HS-5 (cell line): ENCODE results near the gene RBM3.

Experiments used
- DNase-seq: peaks from one replicate; pipeline ENCODE4 v3.0.0-alpha.2; 2012; ENCODE audit warnings: low read depth

RBM3 gene

DNA sequence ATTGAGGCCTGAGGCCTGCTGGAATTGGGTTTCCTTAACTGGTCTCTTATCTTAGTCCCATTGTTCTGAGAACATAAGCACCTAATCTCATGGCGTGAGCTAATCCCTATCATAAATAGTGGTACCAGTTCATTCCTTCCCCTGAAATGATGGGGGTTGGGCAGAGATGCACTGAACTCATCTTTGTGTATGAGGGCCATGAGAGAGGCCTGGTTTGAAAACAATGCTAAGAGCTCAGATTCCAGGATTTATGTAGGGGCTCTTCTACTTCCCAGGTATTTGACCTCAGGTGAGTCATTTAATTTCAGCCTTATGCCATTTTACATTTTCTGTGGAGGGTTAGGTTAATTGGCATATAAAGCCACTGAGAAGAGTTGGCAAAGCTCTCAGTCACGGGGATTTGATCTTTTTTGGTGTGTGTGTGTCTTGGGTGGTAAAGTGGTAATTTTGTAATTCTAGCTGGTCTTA is 4.4 kb downstream of the RBM3 start:
- no peak for DNase-seq

- DNase-seq: no peak
Measured at GRCh38 chrX:48579259-48579658, 5.0 kb downstream of the RBM3 start.

GRCh38 chrX:48580662-48581061 is 6.4 kb downstream of the RBM3 start:
- no peak for DNase-seq

DNA sequence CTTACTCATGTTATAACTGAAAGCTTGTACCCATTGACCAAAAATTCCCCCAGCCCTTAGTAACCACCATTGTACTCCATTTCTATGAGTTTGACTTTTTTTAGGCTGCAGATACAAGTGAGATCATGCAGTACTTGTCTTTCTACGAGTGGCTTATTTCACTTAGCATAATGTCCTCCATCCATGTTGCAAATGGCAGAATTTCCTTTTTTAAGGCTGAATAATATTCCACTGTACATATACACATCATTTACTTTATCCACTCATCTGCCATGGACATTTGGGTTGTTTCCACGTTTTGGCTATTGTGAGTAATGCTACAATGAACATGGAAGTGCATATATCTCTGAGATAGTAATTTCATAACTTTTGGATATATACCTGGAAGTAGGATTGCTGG is 10.4 kb downstream of the RBM3 start:
- no peak for DNase-seq

- DNase-seq: no peak
Measured at GRCh38 chrX:48589482-48590162, 15.3 kb downstream of the RBM3 start.

DNA sequence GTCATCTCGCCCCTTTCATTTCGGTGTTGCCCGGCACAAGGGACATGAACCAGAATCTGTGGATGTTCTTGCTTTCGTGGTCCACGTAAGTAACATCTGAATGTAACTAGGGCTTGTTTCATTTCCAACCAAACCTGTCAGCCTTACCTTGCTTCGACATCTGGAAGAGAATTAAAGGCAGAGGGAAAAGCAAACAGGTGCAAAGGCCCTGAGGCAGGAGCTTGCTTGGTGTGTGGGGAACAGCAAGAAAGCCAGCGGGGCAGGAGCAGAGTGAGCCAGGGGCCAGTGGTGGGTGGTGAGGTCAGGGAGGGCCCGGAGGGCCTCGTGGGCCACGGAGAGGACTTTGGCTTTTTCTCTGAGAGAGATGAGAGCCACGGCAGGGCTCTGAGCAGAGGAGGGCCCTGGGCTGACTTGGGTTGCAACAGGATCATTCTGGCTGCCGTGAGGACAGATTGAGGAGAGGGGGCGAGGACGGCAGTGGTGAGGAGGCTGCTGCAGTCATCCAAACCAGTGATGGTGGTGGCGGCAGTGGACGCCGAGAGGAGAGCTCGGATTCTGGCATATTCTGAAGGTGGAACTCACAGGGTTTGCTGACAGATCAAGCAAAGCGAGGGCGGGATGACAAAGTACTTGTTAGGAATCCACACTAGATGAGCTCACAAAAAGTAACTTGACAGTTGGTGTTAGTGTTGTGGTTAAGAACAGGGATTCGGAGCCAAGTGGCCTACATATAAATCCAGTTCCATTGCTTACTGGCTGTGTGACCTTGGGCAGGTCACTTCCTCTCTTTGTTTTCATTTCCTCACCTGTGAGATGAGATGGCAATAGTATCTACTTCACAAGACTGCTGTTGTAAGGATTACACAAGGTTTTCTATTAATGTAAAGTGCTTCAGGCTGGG is 16.2 kb downstream of the RBM3 start:
- no peak for DNase-seq

DNA sequence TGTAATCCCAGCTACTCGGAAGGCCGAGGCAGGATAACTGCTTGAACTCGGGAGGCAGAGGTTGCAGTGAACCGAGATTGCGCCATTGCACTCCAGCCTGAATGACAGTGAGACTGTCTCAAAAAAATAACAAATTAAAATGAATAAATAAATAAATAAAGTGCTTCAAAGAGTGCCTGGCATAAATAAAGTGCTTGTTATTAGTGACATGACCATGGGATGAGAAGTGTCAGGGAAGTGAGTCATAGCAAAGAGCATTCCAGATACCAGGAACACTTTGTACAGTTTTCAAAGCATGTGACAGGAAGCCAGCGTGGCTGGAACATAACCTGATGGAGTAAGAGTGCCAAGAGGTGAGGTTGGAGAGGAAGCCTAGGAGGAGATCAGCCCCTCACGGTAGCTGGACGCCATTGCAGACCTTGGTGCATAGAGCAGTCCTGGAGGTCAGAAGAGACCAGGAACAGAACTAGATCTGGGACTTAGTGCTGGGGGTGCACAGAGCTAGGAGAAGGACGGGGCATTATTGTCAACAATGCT is 17.0 kb downstream of the RBM3 start:
- DNase-seq: peak; percentile 49

- no peak for DNase-seq
Measured at GRCh38 chrX:48592971-48593370, 18.7 kb downstream of the RBM3 start.

DNA sequence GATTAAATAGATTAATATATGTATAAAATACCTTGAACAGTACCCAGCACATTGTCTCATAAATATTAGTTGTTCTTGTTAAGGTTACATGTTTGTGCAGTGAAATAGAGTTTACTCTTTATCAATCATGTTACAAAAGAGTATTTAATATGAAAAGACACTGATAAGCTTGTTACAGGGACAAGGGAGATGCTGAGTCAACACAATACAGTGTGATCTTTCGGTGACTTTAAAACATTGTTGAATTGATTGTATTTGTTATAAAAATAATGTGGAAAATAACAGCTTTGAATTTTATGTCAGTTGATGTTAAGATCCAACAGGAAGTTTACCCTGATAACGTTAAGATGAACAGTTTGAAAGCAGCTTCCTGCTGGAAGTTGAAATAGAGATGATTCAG is 21.6 kb downstream of the RBM3 start:
- DNase-seq: no peak

- peak; percentile 72 for DNase-seq
Measured at GRCh38 chrX:48597353-48598264, 23.3 kb downstream of the RBM3 start, which contains the start of gene WDR13. Gene WDR13 (plus strand): TSS chrX:48597492. CDS start chrX:48597997, 505 bp downstream.

DNA sequence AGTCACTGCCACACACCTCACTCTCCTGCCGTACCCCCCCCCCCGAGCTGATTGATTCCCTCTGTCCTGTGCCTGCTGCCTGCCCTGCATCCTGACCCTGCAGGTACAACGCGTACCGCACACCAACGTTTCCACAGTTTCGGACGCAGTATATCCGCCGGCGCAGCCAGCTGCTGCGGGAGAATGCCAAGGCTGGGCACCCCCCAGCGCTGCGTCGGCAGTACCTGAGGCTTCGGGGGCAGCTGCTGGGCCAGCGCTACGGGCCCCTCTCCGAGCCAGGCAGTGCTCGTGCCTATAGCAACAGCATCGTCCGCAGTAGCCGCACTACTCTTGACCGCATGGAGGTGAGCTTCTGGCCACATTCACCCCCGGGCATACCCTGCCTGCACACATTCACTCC is 24.3 kb downstream of the RBM3 start:
- DNase-seq: no peak

GRCh38 chrX:48599341-48599740 is 25.1 kb downstream of the RBM3 start:
- DNase-seq: no peak

DNA sequence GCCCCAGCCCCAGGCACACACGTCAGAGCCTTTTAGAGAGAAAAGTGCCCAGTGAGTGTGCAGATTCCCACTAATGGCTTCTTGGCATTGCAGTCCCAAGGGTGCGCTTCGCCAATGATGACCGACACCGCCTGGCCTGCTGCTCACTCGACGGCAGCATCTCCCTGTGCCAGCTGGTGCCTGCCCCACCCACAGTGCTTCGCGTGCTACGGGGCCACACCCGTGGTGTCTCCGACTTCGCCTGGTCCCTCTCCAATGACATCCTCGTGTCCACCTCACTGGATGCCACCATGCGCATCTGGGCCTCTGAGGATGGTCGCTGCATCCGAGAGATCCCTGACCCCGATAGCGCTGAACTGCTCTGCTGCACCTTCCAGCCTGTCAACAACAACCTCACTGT is 25.9 kb downstream of the RBM3 start:
- no peak for DNase-seq

DNA sequence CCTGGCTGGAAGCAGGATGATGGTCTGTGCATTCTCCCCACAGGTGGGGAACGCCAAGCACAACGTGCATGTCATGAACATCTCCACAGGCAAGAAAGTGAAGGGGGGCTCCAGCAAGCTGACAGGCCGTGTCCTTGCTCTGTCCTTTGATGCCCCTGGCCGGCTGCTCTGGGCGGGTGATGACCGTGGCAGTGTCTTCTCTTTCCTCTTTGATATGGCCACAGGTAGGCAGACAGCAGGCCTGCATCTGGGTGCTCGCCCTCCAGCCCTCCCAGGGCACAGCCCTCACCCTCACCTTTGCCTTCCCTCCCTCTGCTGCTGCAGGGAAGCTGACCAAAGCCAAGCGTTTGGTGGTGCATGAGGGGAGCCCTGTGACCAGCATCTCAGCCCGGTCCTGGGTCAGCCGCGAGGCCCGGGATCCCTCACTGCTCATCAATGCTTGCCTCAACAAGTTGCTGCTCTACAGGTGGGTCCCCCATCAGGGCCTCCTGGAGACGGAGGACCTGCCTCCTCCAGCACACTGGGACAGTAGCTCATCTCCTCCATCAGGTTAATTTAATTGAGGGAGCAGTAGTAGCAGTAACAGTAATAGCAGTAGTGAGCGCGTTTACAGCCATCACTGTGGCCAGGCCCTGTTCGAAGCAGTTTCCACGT is 27.6 kb downstream of the RBM3 start:
- no peak for DNase-seq

DNA sequence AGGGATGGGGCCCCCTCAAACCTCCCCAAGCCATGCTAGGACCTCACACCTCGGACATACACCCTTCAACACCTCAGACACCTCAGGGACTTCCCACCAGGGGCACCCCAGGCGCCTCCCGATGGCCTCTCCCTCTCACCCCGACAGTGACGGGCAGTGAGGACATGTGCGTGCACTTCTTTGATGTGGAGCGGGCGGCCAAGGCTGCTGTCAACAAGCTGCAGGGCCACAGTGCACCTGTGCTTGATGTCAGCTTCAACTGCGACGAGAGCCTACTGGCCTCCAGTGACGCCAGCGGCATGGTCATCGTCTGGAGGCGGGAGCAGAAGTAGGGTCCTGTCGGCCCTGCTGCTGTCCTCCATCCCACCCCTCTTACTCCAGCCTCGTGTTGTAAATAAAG is 30.4 kb downstream of the RBM3 start:
- no peak for DNase-seq

- DNase-seq: no peak
Measured at GRCh38 chrX:48606091-48606490, 31.8 kb downstream of the RBM3 start.

DNA sequence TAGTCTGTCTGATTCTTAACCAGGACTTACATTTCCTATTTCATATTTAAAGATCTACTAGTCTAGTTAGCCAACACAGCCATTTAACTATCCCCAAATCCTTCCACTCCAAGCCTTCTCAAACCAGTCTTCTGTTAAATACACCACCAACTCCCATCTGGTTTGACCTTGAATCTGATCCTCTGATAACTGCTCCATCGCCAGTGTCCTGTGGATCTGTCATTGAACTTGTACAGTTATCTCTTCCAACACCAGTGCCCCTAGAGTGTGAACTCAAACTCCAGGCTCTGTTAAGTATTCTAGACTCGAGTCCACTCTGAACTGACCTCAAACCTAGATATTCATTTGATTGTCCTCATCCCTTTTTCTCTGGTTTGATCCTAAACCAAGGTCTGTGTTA is 37.4 kb downstream of the RBM3 start:
- no peak for DNase-seq

- DNase-seq: no peak
Measured at GRCh38 chrX:48613502-48614160, 39.3 kb downstream of the RBM3 start.

DNA sequence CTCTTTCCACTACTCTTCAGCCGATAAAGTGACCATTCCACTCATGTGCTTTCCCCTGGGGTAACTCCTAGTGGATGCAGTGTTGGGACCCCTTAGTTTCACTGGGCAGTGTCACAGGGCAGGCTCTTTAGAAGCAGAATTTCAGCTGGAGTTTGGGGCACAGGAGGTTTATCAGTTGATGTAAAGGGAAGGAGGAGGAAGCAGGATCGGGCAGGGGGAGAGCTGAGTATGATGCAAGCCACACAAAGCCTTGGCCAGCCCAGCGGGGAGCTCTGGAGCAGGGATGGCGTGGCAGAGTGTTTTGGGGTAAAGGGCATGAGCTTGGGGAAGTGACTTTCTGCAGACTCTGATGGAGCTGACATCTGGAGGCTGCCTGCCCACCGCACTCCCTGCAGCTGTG is 42.3 kb downstream of the RBM3 start:
- no peak for DNase-seq

- no peak for DNase-seq
Measured at GRCh38 chrX:48617542-48618340, 43.5 kb downstream of the RBM3 start.
